HG02642 (cell line): Measurements from ENCODE around the gene UBL5.
"Not testable (repeated sequence)": the region's sequence is repeated elsewhere in the genome, so short reads cannot be mapped to it uniquely, and the experiment has no call there.

Experiments
- ATAC-seq: cut with Tn5 transposase; IDR thresholded peaks from one replicate; pipeline ENCODE4 v1.9.1; 2021; ENCODE audit warnings: mild to moderate bottlenecking; ENCODE audit not compliant: unreplicated experiment, poor library complexity

Gene UBL5

GRCh38 chr19:9808855-9809824 is 18.6 kb upstream of the UBL5 start:
- no peak for ATAC-seq

- ATAC-seq = no peak
Measured at GRCh38 chr19:9811139-9811538, 16.6 kb upstream of the UBL5 start.

- no peak for ATAC-seq
Measured at GRCh38 chr19:9818175-9818733, 9.5 kb upstream of the UBL5 start.

GRCh38 chr19:9818734-9819595 is 8.8 kb upstream of the UBL5 start, which contains the start of gene FBXL12:
TSS of gene FBXL12 (minus strand) at chr19:9819079. CDS start at chr19:9818813, 266 bp downstream.
- ATAC-seq = peak; percentile 88

GRCh38 chr19:9819596-9819909 is 8.2 kb upstream of the UBL5 start:
- no peak for ATAC-seq

- not testable (repeated sequence) for ATAC-seq
Measured at GRCh38 chr19:9820034-9820433, 7.7 kb upstream of the UBL5 start.

GRCh38 chr19:9823816-9824215 is 3.9 kb upstream of the UBL5 start:
- no peak for ATAC-seq

GRCh38 chr19:9828551-9829063 is 889 bp downstream of the UBL5 start:
- ATAC-seq = no peak

- no peak for ATAC-seq
Measured at GRCh38 chr19:9834307-9834725, 6.6 kb downstream of the UBL5 start.

GRCh38 chr19:9834726-9835506 is 7.2 kb downstream of the UBL5 start, which contains the start of gene PIN1:
TSS of gene PIN1 (plus strand) at chr19:9835318. CDS start at chr19:9835345, 27 bp downstream.
- ATAC-seq = peak; percentile 95

- ATAC-seq = peak; percentile 8
Measured at GRCh38 chr19:9835507-9835949, 7.8 kb downstream of the UBL5 start.

- ATAC-seq = no peak
Measured at GRCh38 chr19:9836021-9836420, 8.3 kb downstream of the UBL5 start.

- no peak for ATAC-seq
Measured at GRCh38 chr19:9838324-9838723, 10.6 kb downstream of the UBL5 start.

- ATAC-seq = no peak
Measured at GRCh38 chr19:9839415-9839814, 11.7 kb downstream of the UBL5 start.

GRCh38 chr19:9842834-9843625 is 15.3 kb downstream of the UBL5 start:
- no peak for ATAC-seq

- not testable (repeated sequence) for ATAC-seq
Measured at GRCh38 chr19:9843626-9844273, 16.0 kb downstream of the UBL5 start.

GRCh38 chr19:9847087-9847671 is 19.5 kb downstream of the UBL5 start:
- no peak for ATAC-seq

GRCh38 chr19:9848060-9848459 is 20.3 kb downstream of the UBL5 start:
- no peak for ATAC-seq
